Smooth muscle cell (in vitro differentiated cells): ENCODE measurements around the gene ARL15. TPM values are rescaled to one million over a fixed set of nuclear protein-coding genes. Genes with fewer than 3 reads are reported as not detected.

Experiments
- DNase-seq: peaks from one replicate; lab custom pipeline; 2025; ENCODE audit not compliant: unreplicated experiment; lab: John Stamatoyannopoulos, UW
- H2AFZ ChIP-seq: fragments of 200-600 bp; sonication (generic); 2 replicates; pipeline ENCODE4 v1.6.0; 2016; ENCODE audit warnings: antibody characterized with exemption, low read depth, mild to moderate bottlenecking
- H3F3A ChIP-seq: fragments of 200-600 bp; sonication (generic); 2 replicates; pipeline ENCODE4 v1.6.0; 2017; ENCODE audit warnings: antibody characterized with exemption, low read depth
- H3K27ac ChIP-seq: fragments of 200-600 bp; sonication (generic); 2 replicates; pipeline ENCODE4 v1.5.1; 2016; ENCODE audit warnings: low read depth, mild to moderate bottlenecking
- H3K27me3 ChIP-seq: fragments of 200-600 bp; sonication (generic); 2 replicates; pipeline ENCODE4 v1.6.1; 2016; ENCODE audit warnings: low read depth, mild to moderate bottlenecking
- H3K36me3 ChIP-seq: fragments of 200-600 bp; sonication (generic); 2 replicates; pipeline ENCODE4 v1.5.1; 2016; ENCODE audit warnings: low read depth
- H3K4me1 ChIP-seq: fragments of 200-600 bp; sonication (generic); 2 replicates; pipeline ENCODE4 v1.5.1; 2016; ENCODE audit warnings: low read depth
- H3K4me2 ChIP-seq: fragments of 200-600 bp; sonication (generic); 2 replicates; pipeline ENCODE4 v1.6.0; 2016; ENCODE audit warnings: mild to moderate bottlenecking
- H3K4me3 ChIP-seq: fragments of 200-600 bp; sonication (generic); 2 replicates; pipeline ENCODE4 v1.5.1; 2016; ENCODE audit warnings: mild to moderate bottlenecking
- H3K79me2 ChIP-seq: fragments of 200-600 bp; sonication (generic); 2 replicates; pipeline ENCODE4 v1.6.0; 2016; ENCODE audit warnings: low read depth, mild to moderate bottlenecking
- H3K9ac ChIP-seq: fragments of 200-600 bp; sonication (generic); 2 replicates; pipeline ENCODE4 v1.6.0; 2016; ENCODE audit warnings: low read depth
- H3K9me3 ChIP-seq: fragments of 200-600 bp; sonication (generic); replicated peaks from 2 replicates; pipeline ENCODE4 v1.5.1; 2016; ENCODE audit warnings: low read depth
- H4K20me1 ChIP-seq: fragments of 200-600 bp; sonication (generic); 2 replicates; pipeline ENCODE4 v1.6.0; 2016; ENCODE audit warnings: low read depth
- CTCF ChIP-seq: fragments of 200-600 bp; sonication (generic); IDR thresholded peaks from 2 replicates; pipeline ENCODE4 v1.5.1; 2017; ENCODE audit warnings: borderline replicate concordance, mild to moderate bottlenecking, antibody characterized with exemption; ENCODE audit not compliant: insufficient read depth, poor library complexity, severe bottlenecking
- WGBS: methylation state at CpG from one replicate; pipeline ENCODE4 v1.1.7; 2016; ENCODE audit warnings: low lambda C conversion rate; 5-methylcytosine and 5-hydroxymethylcytosine counted together
- polyA plus RNA-seq: library from polyadenylated mRNA; unstranded; fragments of >200 nt; fragmentation: Nextera tagmentation; extraction: Ambion mirVana; gene quantifications from 2 replicates; pipeline ENCODE4 v1.2.1, GENCODE V29; 2016
- total RNA-seq: library from RNA; depleted of rRNA; stranded (reverse); fragments of >200 nt; gene quantifications from 2 replicates; pipeline ENCODE4 v1.2.3, GENCODE V29; 2014

ARL15 gene
- total and polyA plus RNA-seq, 2 experiments from 2014 or later, result 9.8 to 51.1 TPM

- Histone ChIP-seq H3K4me2 (no peak overlapping the region), H3K4me3 (no peak overlapping the region), H3K9ac (no peak overlapping the region), H3F3A (no peaks in the 10 kb centered on the region), H3K9me3 (no peaks in the 10 kb centered on the region), H2AFZ (no peak overlapping the region), H3K27me3 (no peaks in the 10 kb centered on the region), H3K27ac (peak overlapping the region; percentile 2), H4K20me1 (peaks cover 31% of the 10 kb centered on the region), H3K79me2 (peaks cover 59% of the 10 kb centered on the region), H3K36me3 (no peaks in the 10 kb centered on the region), H3K4me1 (peaks cover 9% of the 10 kb centered on the region)
- DNase-seq, result no peak
- no peak for TF ChIP-seq CTCF
- 60% methylated on average over 5 of the region's 5 CpGs for WGBS
Observed at GRCh38 chr5:54288568-54289217, 21.7 kb downstream of the ARL15 start.

- no peaks in the 10 kb centered on the region for H3K36me3 ChIP-seq
- H3K9ac ChIP-seq, result no peak overlapping the region
- no peak overlapping the region for H2AFZ ChIP-seq
- peaks cover 14% of the 10 kb centered on the region for H4K20me1 ChIP-seq
- no peak overlapping the region for H3K4me3 ChIP-seq
- H3F3A ChIP-seq, result no peaks in the 10 kb centered on the region
- H3K4me1 ChIP-seq, result peaks cover 9% of the 10 kb centered on the region
- no peak for DNase-seq
- H3K79me2 ChIP-seq, result peaks cover 60% of the 10 kb centered on the region
- WGBS, result 42% methylated on average over 10 of the region's 10 CpGs
- H3K9me3 ChIP-seq, result no peaks in the 10 kb centered on the region
- TF ChIP-seq CTCF, result no peak
- H3K27me3 ChIP-seq, result no peaks in the 10 kb centered on the region
- H3K27ac ChIP-seq, result no peak overlapping the region
- peak overlapping the region; percentile 60 for H3K4me2 ChIP-seq
Observed at GRCh38 chr5:54285686-54286085, 24.7 kb downstream of the ARL15 start.

GRCh38 chr5:54284586-54284985 is 25.8 kb downstream of the ARL15 start:
- no peak for TF ChIP-seq CTCF
- no peak overlapping the region for H3K4me2 ChIP-seq
- no peaks in the 10 kb centered on the region for H3K36me3 ChIP-seq
- H3K9me3 ChIP-seq, result no peaks in the 10 kb centered on the region
- H4K20me1 ChIP-seq, result peaks cover 10% of the 10 kb centered on the region
- WGBS, result 54% methylated on average over 2 of the region's 2 CpGs
- peaks cover 9% of the 10 kb centered on the region for H3K4me1 ChIP-seq
- H2AFZ ChIP-seq, result no peak overlapping the region
- H3K9ac ChIP-seq, result no peak overlapping the region
- peaks cover 57% of the 10 kb centered on the region for H3K79me2 ChIP-seq
- peak overlapping the region; percentile 0 for H3K27ac ChIP-seq
- H3F3A ChIP-seq, result no peaks in the 10 kb centered on the region
- H3K4me3 ChIP-seq, result no peak overlapping the region
- no peaks in the 10 kb centered on the region for H3K27me3 ChIP-seq
- DNase-seq, result no peak

DNA sequence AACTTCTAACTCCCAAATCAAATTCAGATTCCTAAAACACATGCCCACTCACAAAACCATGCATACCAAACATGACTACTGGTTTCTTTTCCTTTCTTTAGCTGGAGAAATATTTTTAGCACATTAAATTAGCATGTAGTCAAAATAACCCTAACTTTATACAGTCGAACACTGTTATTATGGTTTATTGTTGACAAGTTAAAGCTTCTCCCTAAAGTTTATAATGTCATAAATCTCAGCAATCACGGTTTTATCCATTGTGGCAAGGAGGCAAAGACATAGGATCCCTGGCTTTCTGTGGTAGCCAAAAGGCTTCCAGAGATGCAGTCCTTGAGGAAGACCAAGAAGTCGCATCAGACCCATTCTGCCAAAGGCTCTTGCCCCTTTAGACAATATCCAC is 27.5 kb downstream of the ARL15 start:
- 51% methylated on average over 3 of the region's 3 CpGs for WGBS
- Histone ChIP-seq H3K27me3 (no peaks in the 10 kb centered on the region), H3K4me2 (peak overlapping the region; percentile 20), H3K79me2 (peaks cover 42% of the 10 kb centered on the region), H3K4me1 (peaks cover 9% of the 10 kb centered on the region), H3K27ac (no peak overlapping the region), H2AFZ (no peak overlapping the region), H3K4me3 (no peak overlapping the region), H3F3A (no peaks in the 10 kb centered on the region), H3K36me3 (no peaks in the 10 kb centered on the region), H4K20me1 (no peaks in the 10 kb centered on the region), H3K9ac (no peak overlapping the region), H3K9me3 (no peaks in the 10 kb centered on the region)
- no peak for DNase-seq
- TF ChIP-seq CTCF, result no peak
